H1 (cell line): ENCODE measurements around the gene ANKLE1. TPM values are rescaled to one million over a fixed set of nuclear protein-coding genes. Genes with fewer than 3 reads are reported as not detected.

Source experiments
- CTCF ChIA-PET: fragments of 300-600 bp; sonication (Branson Sonifier 250); formaldehyde crosslinking; loops from one replicate; lab custom pipeline; 2021; ENCODE audit not compliant: partially characterized antibody; lab: Charles Lee
- POLR2A ChIA-PET: fragments of 300-600 bp; sonication (Branson Sonifier 250); formaldehyde crosslinking; loops from one replicate; lab custom pipeline; 2021; ENCODE audit warnings: inconsistent platforms; ENCODE audit not compliant: partially characterized antibody; lab: Charles Lee
- DNase-seq, 2 experiments: peaks; one replicate each; pipeline versions ENCODE4 v3.0.0 to v3.0.0-alpha.2; 2010 to 2022; ENCODE audit warnings: low spot score in 2 of 2, low read depth in 1 of 2, mixed read lengths in 1 of 2
- FAIRE-seq: peaks from 2 replicates; lab custom pipeline; 2011; peaks lifted over from hg19 to GRCh38; lab: Jason Lieb, UNC
- H2AFZ ChIP-seq: 2 replicates; pipeline ENCODE4 v1.8.1; 2012; ENCODE audit warnings: low read length, inconsistent platforms
- H2AK5ac ChIP-seq: 2 replicates; pipeline ENCODE4 v1.6.1; 2013; ENCODE audit warnings: low read depth, low read length
- H2BK120ac ChIP-seq: replicated peaks from 2 replicates; pipeline ENCODE3; 2013; ENCODE audit warnings: low read depth, low read length, inconsistent platforms
- H2BK12ac ChIP-seq: 2 replicates; pipeline ENCODE4 v1.6.1; 2013; ENCODE audit warnings: low read depth, low read length
- H2BK15ac ChIP-seq: 2 replicates; pipeline ENCODE4 v1.6.1; 2013; ENCODE audit warnings: low read length
- H2BK20ac ChIP-seq: 2 replicates; pipeline ENCODE4 v1.6.1; 2013; ENCODE audit warnings: low read length
- H2BK5ac ChIP-seq: 2 replicates; pipeline ENCODE4 v1.6.1; 2013; ENCODE audit warnings: low read depth, low read length
- H3K14ac ChIP-seq: 2 replicates; pipeline ENCODE4 v1.6.1; 2013; ENCODE audit warnings: inconsistent platforms; ENCODE audit not compliant: insufficient read length
- H3K18ac ChIP-seq: 2 replicates; pipeline ENCODE4 v1.6.1; 2013; ENCODE audit warnings: low read length; ENCODE audit errors: extremely low read depth
- H3K23ac ChIP-seq: 2 replicates; pipeline ENCODE4 v1.6.1; 2013; ENCODE audit warnings: inconsistent platforms; ENCODE audit not compliant: insufficient read length
- H3K23me2 ChIP-seq: 2 replicates; pipeline ENCODE4 v1.6.1; 2013; ENCODE audit warnings: low read depth, low read length
- H3K27ac ChIP-seq: 2 replicates; pipeline ENCODE4 v1.6.1; 2011; ENCODE audit warnings: low read depth, low read length, inconsistent platforms
- H3K27me3 ChIP-seq, 4 experiments: replicated peaks in 1 of 4; 1 replicate in 1 of 4; 2 replicates in 3 of 4; pipeline versions ENCODE4 v1.6.1 to v1.8.1; 2011 to 2013; ENCODE audit warnings: low read length in 3 of 4, mild to moderate bottlenecking in 3 of 4, inconsistent platforms in 2 of 4, mixed read lengths in 2 of 4, moderate library complexity in 1 of 4; ENCODE audit not compliant: control insufficient read depth in 3 of 4, insufficient read depth in 3 of 4; ENCODE audit errors: extremely low read depth in 1 of 4
- H3K36me3 ChIP-seq, 4 experiments: 2 replicates each; pipeline versions ENCODE4 v1.6.1 to v1.8.1; 2011 to 2013; ENCODE audit warnings: mild to moderate bottlenecking in 4 of 4, low read length in 3 of 4, moderate library complexity in 2 of 4, control low read depth in 1 of 4, inconsistent platforms in 1 of 4; ENCODE audit not compliant: insufficient read depth in 4 of 4, control insufficient read depth in 2 of 4
- H3K4ac ChIP-seq: replicated peaks from 2 replicates; pipeline ENCODE3; 2013; ENCODE audit warnings: low read length, low read depth, mixed read lengths, inconsistent platforms; ENCODE audit not compliant: insufficient read length
- H3K4me1 ChIP-seq, 4 experiments: replicated peaks in 1 of 4; 1 replicate in 1 of 4; 2 replicates in 3 of 4; pipeline versions ENCODE4 v1.6.1 to v1.8.1; 2011 to 2013; ENCODE audit warnings: low read length in 3 of 4, inconsistent platforms in 2 of 4, mixed read lengths in 1 of 4; ENCODE audit not compliant: insufficient read depth in 4 of 4, control insufficient read depth in 3 of 4
- H3K4me2 ChIP-seq, 2 experiments: 2 replicates each; pipeline versions ENCODE4 v1.6.1 to v1.8.1; 2011 to 2013; ENCODE audit warnings: low read depth in 2 of 2, low read length in 2 of 2, control low read depth in 1 of 2, inconsistent platforms in 1 of 2, mild to moderate bottlenecking in 1 of 2; ENCODE audit not compliant: insufficient read depth in 1 of 2
- H3K4me3 ChIP-seq, 4 experiments: fragments of 200-600, 300-600 bp in 1 of 4; sonication (generic), shearing (Covaris generic), sonication (Bioruptor Twin) in 1 of 4; 2 replicates each; pipeline versions ENCODE4 v1.5.1 to v1.8.1; 2011 to 2016; ENCODE audit warnings: low read length in 4 of 4, low read depth in 3 of 4, control low read depth in 2 of 4, inconsistent platforms in 2 of 4, mild to moderate bottlenecking in 2 of 4, mixed read lengths in 1 of 4, moderate library complexity in 1 of 4; ENCODE audit not compliant: insufficient read depth in 2 of 4; ENCODE audit errors: extremely low read depth in 1 of 4
- H3K56ac ChIP-seq: replicated peaks from 2 replicates; pipeline ENCODE3; 2013; ENCODE audit warnings: low read depth, mild to moderate bottlenecking, mixed read lengths, low read length, inconsistent platforms; ENCODE audit not compliant: insufficient read length
- H3K79me1 ChIP-seq: 2 replicates; pipeline ENCODE4 v1.6.1; 2013; ENCODE audit warnings: low read depth, low read length, control low read depth
- H3K79me2 ChIP-seq, 2 experiments: 2 replicates each; pipeline versions ENCODE4 v1.6.1 to v1.8.1; 2012 to 2013; ENCODE audit warnings: low read length in 2 of 2, mild to moderate bottlenecking in 2 of 2, inconsistent platforms in 1 of 2; ENCODE audit not compliant: insufficient read depth in 2 of 2, control insufficient read depth in 1 of 2
- H3K9ac ChIP-seq, 4 experiments: replicated peaks in 1 of 4; 1 replicate in 1 of 4; 2 replicates in 3 of 4; pipeline versions ENCODE4 v1.6.1 to v1.8.1; 2011 to 2013; ENCODE audit warnings: low read depth in 3 of 4, low read length in 3 of 4, control low read depth in 2 of 4, mild to moderate bottlenecking in 2 of 4, moderate library complexity in 2 of 4, inconsistent platforms in 1 of 4; ENCODE audit errors: extremely low read depth in 1 of 4
- H3K9me3 ChIP-seq, 2 experiments: 2 replicates each; pipeline versions ENCODE4 v1.6.1 to v1.8.1; 2012 to 2013; ENCODE audit warnings: mild to moderate bottlenecking in 2 of 2, moderate library complexity in 2 of 2, control low read depth in 1 of 2, inconsistent platforms in 1 of 2, low read depth in 1 of 2, low read length in 1 of 2, mixed read lengths in 1 of 2; ENCODE audit not compliant: insufficient read depth in 2 of 2
- H4K20me1 ChIP-seq, 2 experiments: replicated peaks in 1 of 2; 2 replicates each; pipeline versions ENCODE3 to v1.8.1; 2011 to 2013; ENCODE audit warnings: inconsistent platforms in 2 of 2, low read length in 2 of 2, mild to moderate bottlenecking in 1 of 2; ENCODE audit not compliant: insufficient read depth in 2 of 2, control insufficient read depth in 1 of 2
- H4K5ac ChIP-seq: 2 replicates; pipeline ENCODE4 v1.6.1; 2013; ENCODE audit warnings: low read length, low read depth, mixed read lengths, inconsistent platforms; ENCODE audit not compliant: insufficient read length
- H4K8ac ChIP-seq: 2 replicates; pipeline ENCODE4 v1.8.0; 2013; ENCODE audit warnings: mild to moderate bottlenecking, moderate library complexity, low read length, inconsistent platforms; ENCODE audit not compliant: insufficient read depth; ENCODE audit errors: extremely low read depth
- H4K91ac ChIP-seq: replicated peaks from 2 replicates; pipeline ENCODE3; 2013; ENCODE audit warnings: low read length, mixed read lengths, inconsistent platforms; ENCODE audit not compliant: insufficient read length
- CHD2 ChIP-seq: IDR thresholded peaks from 2 replicates; pipeline ENCODE4 v1.6.1; 2012; ENCODE audit warnings: low read length, improper control_type of control experiment
- SP1 ChIP-seq: IDR thresholded peaks from 2 replicates; pipeline ENCODE4 v1.6.1; 2011; ENCODE audit warnings: low read depth, low read length
- SP2 ChIP-seq: IDR thresholded peaks from 2 replicates; pipeline ENCODE4 v1.6.1; 2012; ENCODE audit warnings: mild to moderate bottlenecking, low read length, inconsistent platforms
- SUZ12 ChIP-seq: fragments of 200-600 bp; sonication (generic); IDR thresholded peaks from 2 replicates; pipeline ENCODE4 v1.6.1; 2012; ENCODE audit warnings: mild to moderate bottlenecking, inconsistent platforms, low read length, moderate library complexity, mixed read lengths
- WGBS, 2 experiments: shearing (Covaris generic) in 1 of 2; methylation state at CpG; one replicate each; pipeline versions ENCODE4 v1.1.6 to v1.1.7; 2013 to 2015; ENCODE audit warnings: low lambda C conversion rate in 2 of 2, mixed read lengths in 2 of 2, inconsistent platforms in 1 of 2, low coverage in 1 of 2, missing lambda C conversion rate in 1 of 2; ENCODE audit not compliant: insufficient replicate concordance in 2 of 2, insufficient coverage in 1 of 2, insufficient read length in 1 of 2; ENCODE audit errors: extremely low coverage in 1 of 2, missing lambda C conversion rate in 1 of 2; 5-methylcytosine and 5-hydroxymethylcytosine counted together
- polyA plus RNA-seq, 7 experiments: library from polyadenylated mRNA; depleted of rRNA in 3 of 7; stranded (reverse) in 5 of 7; unstranded in 2 of 7; fragments of >200 nt in 5 of 7; fragments of 200-250 nt in 2 of 7; gene quantifications; 1 replicate in 5 of 7; 2 replicates in 1 of 7; 4 replicates in 1 of 7; pipeline versions ENCODE4 v1.2.1 to v1.2.3, GENCODE V29; 2011 to 2013; ENCODE audit warnings: missing spikeins in 2 of 7, mixed read lengths in 2 of 7
- total RNA-seq: library from RNA; stranded (reverse); fragmentation: NEBNext Ultra II Directional; extraction: Animal tissue kit (Norgen Biotek cat#: 25700); gene quantifications from 2 replicates; pipeline ENCODE4 v1.2.1, GENCODE V29; 2021

ANKLE1 gene
- total and polyA plus RNA-seq, 2 of the 8 experiments (the other 6 are each of a cell fraction or from before 2014, with no cell fraction given), result 6.1 to 9.6 TPM

DNA sequence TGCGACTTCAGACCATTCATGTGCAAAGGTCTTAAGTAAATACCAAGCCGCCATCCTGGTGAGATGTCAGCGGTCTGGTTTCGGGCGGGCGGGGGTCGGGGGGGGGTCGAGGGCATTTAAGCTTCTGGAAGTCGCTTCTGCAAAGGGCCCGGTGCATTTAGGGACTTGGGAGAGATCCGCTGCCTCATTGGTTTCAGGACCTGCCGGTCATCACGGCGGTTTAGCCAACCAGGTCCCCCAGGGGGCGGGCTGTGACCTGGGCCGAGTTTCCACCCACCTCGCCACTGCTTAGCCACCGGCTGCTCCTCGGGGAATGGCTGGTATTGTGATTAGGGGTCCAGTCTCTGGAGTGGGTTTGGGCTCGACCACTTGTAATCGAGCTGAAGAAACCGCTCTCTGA lies 7.8 kb downstream of the ANKLE1 start:
- Histone ChIP-seq H3K79me2 (peaks cover 0 to 6% of the 10 kb centered on the region in 2 experiments; a peak in 1 of 4 replicates), H2AFZ (peak overlapping the region; percentile 43; the same call in 1 of the 2 replicates), H3K56ac (no peak overlapping the region), H4K5ac (no peak overlapping the region), H3K23me2 (peaks cover 5% of the 10 kb centered on the region; the same call in 1 of the 2 replicates), H3K27ac (no peak overlapping the region), H3K4me3 (no peak overlapping the region), H3K4ac (no peak overlapping the region), H4K91ac (no peak overlapping the region), H4K8ac (peak overlapping the region; percentile 89), H3K27me3 (no peaks in the 10 kb centered on the region), H2BK12ac (no peak overlapping the region), H3K4me1 (peaks cover 0 to 4% (median 4%) of the 10 kb centered on the region in 4 experiments; a peak in 5 of 7 replicates), H3K4me2 (peak overlapping the region; percentile 20 to 53; a peak in 2 of 4 replicates), H2BK20ac (no peak overlapping the region), H2BK15ac (0 out of 2 replicates have a peak overlapping the region, but pooled peaks have one; percentile 88), H3K23ac (no peak overlapping the region), H3K9ac (no peak overlapping the region), H4K20me1 (peaks cover 0 to 4% of the 10 kb centered on the region in 2 experiments), H3K36me3 (0 out of 8 replicates have a peak, but pooled peaks cover 0 to 3% (median 0%) of the 10 kb centered on the region in 4 experiments), H3K18ac (no peak overlapping the region; the same call in 1 of the 2 replicates), H2BK120ac (no peak overlapping the region), H2AK5ac (no peak overlapping the region), H3K14ac (no peak overlapping the region), H3K9me3 (peaks cover 0 to 6% of the 10 kb centered on the region in 2 experiments; a peak in 1 of 4 replicates), H2BK5ac (no peak overlapping the region), H3K79me1 (peaks cover 5% of the 10 kb centered on the region)
- WGBS, 2 experiments, result 22% methylated on average over 18 of the region's 22 CpGs; no CpG with 5 or more reads in 1 of the 2 experiments
- CTCF ChIA-PET, result interaction anchor here (0.6 to 2.5 kb wide), 4 partner anchors 8 to 28 kb away, joined by 3 to 11 read pairs (median 4); partner anchors contain the start of gene ANKLE1
- TF ChIP-seq SP2 (peak; percentile 64), CHD2 (peak; percentile 82), SP1 (peak; percentile 93), SUZ12 (no peak)
- POLR2A ChIA-PET, result interaction anchor here (0.5 to 4.8 kb wide), 7 partner anchors 9 to 61 kb away, joined by 3 to 67 read pairs (median 4); partner anchors contain the start of genes ABHD8, ANKLE1, DDA1 and GTPBP3
- peak; percentile 48 for FAIRE-seq
- DNase-seq, result peak in 1 of 2 experiments; percentile 92
